ENCODE measurements around the gene CSTPP1.
"Not testable (repeated sequence)": the region's sequence is repeated elsewhere in the genome, so short reads cannot be mapped to it uniquely, and the experiment has no call there.

The CSTPP1 gene

GRCh38 chr11:46997796-46998195, 61.2 kb downstream of the CSTPP1 start:
- not testable (repeated sequence) for DNase-seq

- DNase-seq: no peak
Measured at GRCh38 chr11:46999217-46999616, 62.7 kb downstream of the CSTPP1 start.

GRCh38 chr11:47000033-47000432, 63.5 kb downstream of the CSTPP1 start:
- DNase-seq: no peak

GRCh38 chr11:47001781-47002181, 65.2 kb downstream of the CSTPP1 start:
- no peak for DNase-seq

- no peak for DNase-seq
Measured at GRCh38 chr11:47002390-47002789, 65.8 kb downstream of the CSTPP1 start.

GRCh38 chr11:47003180-47003877, 66.8 kb downstream of the CSTPP1 start:
- peak; percentile 14 to 18 for DNase-seq

GRCh38 chr11:47004595-47005033, 68.1 kb downstream of the CSTPP1 start:
- no peak for DNase-seq

- DNase-seq: no peak
Measured at GRCh38 chr11:47005441-47005840, 68.9 kb downstream of the CSTPP1 start.

- no peak for DNase-seq
Measured at GRCh38 chr11:47007579-47007978, 71.0 kb downstream of the CSTPP1 start.

GRCh38 chr11:47010179-47010578, 73.6 kb downstream of the CSTPP1 start:
- no peak for DNase-seq

- DNase-seq: no peak
Measured at GRCh38 chr11:47014097-47014496, 77.5 kb downstream of the CSTPP1 start.

GRCh38 chr11:47018637-47019036, 82.1 kb downstream of the CSTPP1 start:
- no peak for DNase-seq

- no peak for DNase-seq
Measured at GRCh38 chr11:47020793-47021526, 84.4 kb downstream of the CSTPP1 start.

- DNase-seq: no peak
Measured at GRCh38 chr11:47021527-47021818, 84.9 kb downstream of the CSTPP1 start.

- DNase-seq: no peak
Measured at GRCh38 chr11:47021965-47022364, 85.4 kb downstream of the CSTPP1 start.

GRCh38 chr11:47028195-47029093, 91.9 kb downstream of the CSTPP1 start:
- no peak for DNase-seq

GRCh38 chr11:47033439-47033838, 96.9 kb downstream of the CSTPP1 start:
- no peak for DNase-seq

- no peak for DNase-seq
Measured at GRCh38 chr11:47034091-47034490, 97.5 kb downstream of the CSTPP1 start.

GRCh38 chr11:47035108-47035507, 98.5 kb downstream of the CSTPP1 start:
- DNase-seq: no peak

- DNase-seq: no peak
Measured at GRCh38 chr11:47044119-47044518, 107.6 kb downstream of the CSTPP1 start.

- DNase-seq: no peak
Measured at GRCh38 chr11:47047972-47048371, 111.4 kb downstream of the CSTPP1 start.

- DNase-seq: no peak
Measured at GRCh38 chr11:47050284-47050683, 113.7 kb downstream of the CSTPP1 start.

GRCh38 chr11:47051217-47051616, 114.7 kb downstream of the CSTPP1 start:
- no peak for DNase-seq

- no peak for DNase-seq
Measured at GRCh38 chr11:47052165-47052564, 115.6 kb downstream of the CSTPP1 start.
